GM21723 (cell line): Measurements from ENCODE around the gene FUT4.
"Not testable (repeated sequence)": the region's sequence is repeated elsewhere in the genome, so short reads cannot be mapped to it uniquely, and the experiment has no call there.

Experiments
- ATAC-seq: cut with Tn5 transposase; IDR thresholded peaks from one replicate; pipeline ENCODE4 v1.9.1; 2021; ENCODE audit warnings: mild to moderate bottlenecking, moderate library complexity; ENCODE audit not compliant: unreplicated experiment

The FUT4 gene

GRCh38 chr11:94533206-94533605, 10.5 kb upstream of the FUT4 start:
- no peak for ATAC-seq

GRCh38 chr11:94533696-94534630, 9.8 kb upstream of the FUT4 start:
- ATAC-seq: no peak

- ATAC-seq: no peak
Observed at GRCh38 chr11:94536386-94536785, 7.3 kb upstream of the FUT4 start.

- no peak for ATAC-seq
Observed at GRCh38 chr11:94537031-94537600, 6.6 kb upstream of the FUT4 start.

- ATAC-seq: no peak
Observed at GRCh38 chr11:94539420-94539819, 4.3 kb upstream of the FUT4 start.

GRCh38 chr11:94544646-94545263, 1.0 kb downstream of the FUT4 start:
- peak; percentile 1 for ATAC-seq

- ATAC-seq: no peak
Observed at GRCh38 chr11:94545264-94546161, 1.8 kb downstream of the FUT4 start.

GRCh38 chr11:94546162-94546470, 2.4 kb downstream of the FUT4 start:
- no peak for ATAC-seq

GRCh38 chr11:94546886-94547285, 3.2 kb downstream of the FUT4 start:
- ATAC-seq: no peak

GRCh38 chr11:94549146-94549545, 5.4 kb downstream of the FUT4 start:
- ATAC-seq: no peak

- ATAC-seq: no peak
Observed at GRCh38 chr11:94550513-94550912, 6.8 kb downstream of the FUT4 start.

- ATAC-seq: no peak
Observed at GRCh38 chr11:94553938-94554337, 10.2 kb downstream of the FUT4 start.

GRCh38 chr11:94555752-94556329, 12.1 kb downstream of the FUT4 start:
- ATAC-seq: not testable (repeated sequence)

- ATAC-seq: no peak
Observed at GRCh38 chr11:94557421-94557820, 13.7 kb downstream of the FUT4 start.

- no peak for ATAC-seq
Observed at GRCh38 chr11:94557992-94558391, 14.3 kb downstream of the FUT4 start.

GRCh38 chr11:94558468-94558867, 14.7 kb downstream of the FUT4 start:
- ATAC-seq: no peak

GRCh38 chr11:94558932-94559331, 15.2 kb downstream of the FUT4 start:
- no peak for ATAC-seq

GRCh38 chr11:94559361-94559760, 15.6 kb downstream of the FUT4 start:
- no peak for ATAC-seq

- no peak for ATAC-seq
Observed at GRCh38 chr11:94560834-94561233, 17.1 kb downstream of the FUT4 start.

GRCh38 chr11:94563176-94563847, 19.6 kb downstream of the FUT4 start:
- ATAC-seq: no peak
